ENCODE results near the gene INTS15.

GRCh38 chr7:6618621-6619020 lies 28.8 kb downstream of the INTS15 start:
- TF ChIP-seq EZH2 (IDR thresholded peaks at IDR 0.05; ENCODE audit: low read length) (no peak), CTCF (optimal IDR thresholded peaks at IDR 0.05 in 1 of 3, IDR thresholded peaks at IDR 0.05 in 1 of 3, conservative IDR thresholded peaks at IDR 0.05 in 1 of 3; ENCODE audit: extremely low read depth in 1 of 3, insufficient read depth in 2 of 3, low read length in 3 of 3) (no peak)
